ENCODE measurements around the gene ALDH8A1. TPM values are rescaled to one million over a fixed set of nuclear protein-coding genes. Genes with fewer than 3 reads are reported as not detected.

ALDH8A1 gene
- total and polyA plus RNA-seq, 2 of the 8 experiments (the other 6 are each of a cell fraction or from before 2014, with no cell fraction given): 0.08 to 0.28 TPM

- TF ChIP-seq RFX5 (IDR thresholded peaks at IDR 0.05; ENCODE audit: borderline replicate concordance, low read depth, low read length): no peak
- TF ChIP-seq SIRT6 (IDR thresholded peaks at IDR 0.05; ENCODE audit: low read length): no peak
- no peak for TF ChIP-seq SIX5 (IDR thresholded peaks at IDR 0.05; ENCODE audit: low read depth, low read length)
- no peak for TF ChIP-seq CHD1 (IDR thresholded peaks at IDR 0.05; ENCODE audit: low read depth, low read length)
- TF ChIP-seq SP2 (IDR thresholded peaks at IDR 0.05; ENCODE audit: low read length): no peak
- TF ChIP-seq, protein P1, sequence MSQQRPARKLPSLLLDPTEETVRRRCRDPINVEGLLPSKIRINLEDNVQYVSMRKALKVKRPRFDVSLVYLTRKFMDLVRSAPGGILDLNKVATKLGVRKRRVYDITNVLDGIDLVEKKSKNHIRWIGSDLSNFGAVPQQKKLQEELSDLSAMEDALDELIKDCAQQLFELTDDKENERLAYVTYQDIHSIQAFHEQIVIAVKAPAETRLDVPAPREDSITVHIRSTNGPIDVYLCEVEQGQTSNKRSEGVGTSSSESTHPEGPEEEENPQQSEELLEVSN (IDR thresholded peaks at IDR 0.05): no peak
- no peak for TF ChIP-seq ASH2L (IDR thresholded peaks at IDR 0.05; ENCODE audit: low read length)
- no peak for TF ChIP-seq RAD21 (IDR thresholded peaks at IDR 0.05 in 1 of 2, conservative IDR thresholded peaks at IDR 0.05 in 1 of 2; ENCODE audit: low read depth in 2 of 2, low read length in 2 of 2)
- H2BK12ac ChIP-seq (ENCODE audit: low read depth, low read length): no peak overlapping the region
- H2AFZ ChIP-seq (ENCODE audit: low read length): no peak overlapping the region
- H4K20me1 ChIP-seq (replicated peaks in 1 of 2; ENCODE audit: control insufficient read depth in 1 of 2, insufficient read depth in 2 of 2, low read length in 2 of 2): no peaks in the 10 kb centered on the region
- WGBS, 2 experiments (ENCODE audit: extremely low coverage in 1 of 2, insufficient coverage in 1 of 2, insufficient read length in 1 of 2, insufficient replicate concordance in 2 of 2, low coverage in 1 of 2, low lambda C conversion rate in 2 of 2, missing lambda C conversion rate in 1 of 2): 81% methylated on average over 1 of the region's 1 CpG; no CpG with 5 or more reads in 1 of the 2 experiments
- H2BK20ac ChIP-seq (ENCODE audit: low read length): no peak overlapping the region
- no peak overlapping the region for H3K4ac ChIP-seq (replicated peaks; ENCODE audit: insufficient read length, low read depth, low read length)
- H3K56ac ChIP-seq (replicated peaks; ENCODE audit: insufficient read length, low read depth, low read length): no peak overlapping the region
- H2AK5ac ChIP-seq (ENCODE audit: low read depth, low read length): no peak overlapping the region
- H3K9me3 ChIP-seq (ENCODE audit: insufficient read depth in 2 of 2, low read depth in 1 of 2, low read length in 1 of 2): no peaks in the 10 kb centered on the region
- H2BK120ac ChIP-seq (replicated peaks; ENCODE audit: low read depth, low read length): no peak overlapping the region
- ChIA-PET CTCF (ENCODE audit: partially characterized antibody) (no interaction called here), POLR2A (ENCODE audit: partially characterized antibody) (no interaction called here)
- no peak overlapping the region for H3K23ac ChIP-seq (ENCODE audit: insufficient read length)
- no peak overlapping the region for H4K91ac ChIP-seq (replicated peaks; ENCODE audit: insufficient read length, low read length)
- H3K23me2 ChIP-seq (ENCODE audit: low read depth, low read length): no peaks in the 10 kb centered on the region
- H3K27ac ChIP-seq (ENCODE audit: low read depth, low read length): no peak overlapping the region
- H3K14ac ChIP-seq (ENCODE audit: insufficient read length): no peak overlapping the region
- FAIRE-seq: no peak
- H3K18ac ChIP-seq (ENCODE audit: extremely low read depth, low read length): no peak overlapping the region
- no peak overlapping the region for H3K4me3 ChIP-seq (ENCODE audit: extremely low read depth in 1 of 4, insufficient read depth in 2 of 4, low read depth in 3 of 4, low read length in 4 of 4)
- H3K79me1 ChIP-seq (ENCODE audit: low read depth, low read length): no peaks in the 10 kb centered on the region
- H3K4me2 ChIP-seq (ENCODE audit: insufficient read depth in 1 of 2, low read depth in 2 of 2, low read length in 2 of 2): no peak overlapping the region
- H2BK5ac ChIP-seq (ENCODE audit: low read depth, low read length): no peak overlapping the region
- H3K36me3 ChIP-seq (ENCODE audit: control insufficient read depth in 2 of 4, insufficient read depth in 4 of 4, low read length in 3 of 4): peaks cover 0 to 28% (median 7%) of the 10 kb centered on the region in 4 experiments; a peak in 5 of 8 replicates
- no peaks in the 10 kb centered on the region for H3K79me2 ChIP-seq (ENCODE audit: control insufficient read depth in 1 of 2, insufficient read depth in 2 of 2, low read length in 2 of 2)
- H4K5ac ChIP-seq (ENCODE audit: insufficient read length, low read depth, low read length): no peak overlapping the region
- no peak overlapping the region for H4K8ac ChIP-seq (ENCODE audit: extremely low read depth, insufficient read depth, low read length)
- no peak for DNase-seq (ENCODE audit: low read depth in 1 of 2, low spot score in 2 of 2)
- no peak overlapping the region for H2BK15ac ChIP-seq (ENCODE audit: low read length)
- H3K27me3 ChIP-seq (replicated peaks in 1 of 4; ENCODE audit: control insufficient read depth in 3 of 4, extremely low read depth in 1 of 4, insufficient read depth in 3 of 4, low read length in 3 of 4): no peaks in the 10 kb centered on the region
- H3K9ac ChIP-seq (replicated peaks in 1 of 4; ENCODE audit: extremely low read depth in 1 of 4, low read depth in 3 of 4, low read length in 3 of 4): no peak overlapping the region
- no peaks in the 10 kb centered on the region; a peak in 1 of 7 replicates for H3K4me1 ChIP-seq (replicated peaks in 1 of 4; ENCODE audit: control insufficient read depth in 3 of 4, insufficient read depth in 4 of 4, low read length in 3 of 4)
Measured at GRCh38 chr6:134984821-134985220, 34.9 kb upstream of the ALDH8A1 start.
